Measurements from ENCODE around the gene TBPL1. TPM values are rescaled to one million over a fixed set of nuclear protein-coding genes. Genes with fewer than 3 reads are reported as not detected.

TBPL1 gene
- total RNA-seq, 2 donors from 2014 or later: 0.99 to 10.9 TPM

DNA sequence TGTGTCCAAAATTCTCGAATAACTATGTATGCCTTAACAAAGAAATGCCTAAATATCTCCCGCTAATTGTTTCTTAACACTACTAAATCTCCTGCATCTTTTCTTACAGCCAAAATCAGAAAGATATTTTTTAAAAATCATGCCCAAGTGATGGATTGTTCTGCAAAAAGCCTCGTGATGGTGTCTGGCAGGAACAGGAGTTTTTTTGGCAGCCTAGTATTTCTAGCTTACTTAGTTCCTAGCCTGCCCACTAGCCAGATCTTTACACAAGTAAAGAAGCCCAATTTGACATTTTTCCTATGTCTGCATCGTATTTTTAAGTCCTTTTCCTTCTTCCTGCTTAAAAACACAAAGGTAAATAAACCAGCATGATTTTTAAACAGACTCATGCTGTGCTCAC, 67.9 kb downstream of the TBPL1 start:
- no peaks in the 10 kb centered on the region for H3K4me1 ChIP-seq
- H3K27me3 ChIP-seq: no peaks in the 10 kb centered on the region
- TF ChIP-seq CTCF (IDR thresholded peaks at IDR 0.05) (no peak), POLR2A (IDR thresholded peaks at IDR 0.05) (no peak)
- H3K27ac ChIP-seq: no peak overlapping the region
- no peak overlapping the region for H3K4me3 ChIP-seq
- H3K36me3 ChIP-seq (replicated peaks in 1 of 2; ENCODE audit: insufficient read depth in 1 of 2, low read depth in 2 of 2): no peaks in the 10 kb centered on the region
- intact Hi-C loops (cut with DNase I): no loop called here
- DNase-seq (no peak), ATAC-seq (no peak)
- H3K9me3 ChIP-seq: no peaks in the 10 kb centered on the region
- WGBS, 2 donors: 45 to 46% methylated on average over 4 of the region's 4 CpGs

DNA sequence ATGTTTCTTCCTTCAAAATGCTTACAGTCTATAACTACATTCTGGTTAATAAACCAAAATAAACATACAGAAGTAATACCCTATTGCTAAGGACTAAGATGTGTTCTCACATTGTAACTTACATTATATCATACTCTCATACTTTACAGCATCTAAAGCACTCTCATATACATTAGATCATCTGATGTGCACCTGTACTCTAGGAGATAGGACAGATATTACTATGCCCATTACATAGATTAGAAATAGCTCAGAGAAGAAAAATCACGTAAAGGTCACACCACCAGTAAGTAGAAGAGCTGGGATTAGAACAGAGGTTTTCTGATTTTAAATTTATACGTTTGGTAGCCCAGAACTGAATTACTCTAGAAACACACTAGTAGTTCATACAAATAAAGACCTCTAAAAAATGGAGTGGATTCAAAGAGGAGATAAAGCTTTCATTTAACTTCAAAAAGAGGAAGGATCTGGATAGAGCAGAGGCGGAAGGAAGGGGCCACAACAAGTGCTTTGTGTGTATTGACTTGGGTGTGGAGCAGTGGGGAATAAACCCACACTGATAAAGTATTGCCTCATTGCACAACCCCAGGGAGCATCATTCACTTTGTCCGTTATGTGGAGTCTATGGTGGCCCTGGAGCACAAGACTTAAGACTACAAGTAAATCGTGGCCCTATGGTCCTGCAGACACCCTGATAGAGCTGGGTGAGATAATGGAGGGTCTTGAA, 68.5 kb downstream of the TBPL1 start:
- DNase-seq (no peak), ATAC-seq (no peak)
- Histone ChIP-seq H3K36me3 (replicated peaks in 1 of 2; ENCODE audit: insufficient read depth in 1 of 2, low read depth in 2 of 2) (no peaks in the 10 kb centered on the region), H3K27me3 (no peaks in the 10 kb centered on the region), H3K9me3 (no peaks in the 10 kb centered on the region), H3K27ac (no peak overlapping the region), H3K4me3 (no peak overlapping the region), H3K4me1 (no peaks in the 10 kb centered on the region)
- WGBS, 2 donors: 70 to 75% methylated on average over 5 of the region's 5 CpGs
- TF ChIP-seq POLR2A (IDR thresholded peaks at IDR 0.05): no peak
- no peak for TF ChIP-seq CTCF (IDR thresholded peaks at IDR 0.05)
- intact Hi-C loops (cut with DNase I): no loop called here

GRCh38 chr6:134022650-134023049, 69.6 kb downstream of the TBPL1 start:
- ATAC-seq: no peak
- H3K9me3 ChIP-seq: no peaks in the 10 kb centered on the region
- no peaks in the 10 kb centered on the region for H3K4me1 ChIP-seq
- H3K27ac ChIP-seq: no peak overlapping the region
- no peaks in the 10 kb centered on the region for H3K27me3 ChIP-seq
- intact Hi-C loops (cut with DNase I): no loop called here
- no peaks in the 10 kb centered on the region for H3K36me3 ChIP-seq (replicated peaks in 1 of 2; ENCODE audit: insufficient read depth in 1 of 2, low read depth in 2 of 2)
- TF ChIP-seq CTCF (IDR thresholded peaks at IDR 0.05) (no peak), POLR2A (IDR thresholded peaks at IDR 0.05) (no peak)
- 39 to 48% methylated on average over 3 of the region's 3 CpGs for WGBS, 2 donors
- H3K4me3 ChIP-seq: no peak overlapping the region
- DNase-seq: no peak

DNA sequence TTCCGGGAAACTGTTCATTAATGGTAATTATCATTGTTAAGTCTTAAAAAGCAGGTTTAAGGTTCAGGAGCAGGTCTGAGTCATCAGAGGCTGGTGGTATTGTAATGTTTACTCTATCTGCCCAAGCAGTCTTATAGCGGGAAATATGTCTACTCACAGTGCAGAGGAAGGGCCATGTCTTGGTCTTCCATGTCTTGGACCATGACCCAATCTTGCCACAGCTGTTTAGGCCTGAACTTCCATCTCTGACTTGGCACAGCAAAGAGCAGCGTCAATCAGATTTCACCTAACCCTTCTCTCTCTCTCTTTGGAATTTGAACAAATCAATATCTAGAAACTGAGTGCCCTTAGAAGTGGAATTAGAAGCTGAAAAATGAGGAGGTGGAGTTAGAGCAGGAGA, 73.6 kb downstream of the TBPL1 start:
- Histone ChIP-seq H3K27ac (peak overlapping the region in 1 of 4 donors; percentile 2), H3K4me3 (no peak overlapping the region), H3K27me3 (no peaks in the 10 kb centered on the region), H3K36me3 (replicated peaks in 1 of 2; ENCODE audit: insufficient read depth in 1 of 2, low read depth in 2 of 2) (no peaks in the 10 kb centered on the region), H3K9me3 (no peaks in the 10 kb centered on the region), H3K4me1 (no peaks in the 10 kb centered on the region)
- 78 to 82% methylated on average over 3 of the region's 3 CpGs for WGBS, 2 donors
- intact Hi-C loops (cut with DNase I): no loop called here
- TF ChIP-seq CTCF (IDR thresholded peaks at IDR 0.05): no peak
- DNase-seq (no peak), ATAC-seq (no peak)

GRCh38 chr6:134028438-134028837, 75.4 kb downstream of the TBPL1 start:
- H3K4me3 ChIP-seq: no peak overlapping the region
- H3K36me3 ChIP-seq (replicated peaks in 1 of 2; ENCODE audit: insufficient read depth in 1 of 2, low read depth in 2 of 2): no peaks in the 10 kb centered on the region
- 57 to 77% methylated on average over 4 to 5 of the region's 5 CpGs for WGBS, 2 donors
- no peaks in the 10 kb centered on the region for H3K27me3 ChIP-seq
- H3K4me1 ChIP-seq: peaks cover under 1% of the 10 kb centered on the region
- ATAC-seq: no peak
- H3K27ac ChIP-seq: no peak overlapping the region
- no peak for DNase-seq
- no peaks in the 10 kb centered on the region for H3K9me3 ChIP-seq
- TF ChIP-seq CTCF (IDR thresholded peaks at IDR 0.05): no peak
- TF ChIP-seq POLR2A (IDR thresholded peaks at IDR 0.05): no peak
- intact Hi-C loops (cut with DNase I): no loop called here
